Mucosa of descending colon (tissue), 3 donors: ENCODE measurements around the gene RFX6. TPM values are rescaled to one million over a fixed set of nuclear protein-coding genes. Genes with fewer than 3 reads are reported as not detected.
A peak's percentile ranks its signal among the peaks of the same experiment; 100 is the strongest.

Experiments
- ATAC-seq: fragments of 200-7000 bp; cut with Tn5 transposase; one replicate; pipeline ENCODE4 v1.9.1; 2020; ENCODE audit warnings: mild to moderate bottlenecking, moderate library complexity
- DNase-seq, 3 donors: peaks; one replicate each; pipeline ENCODE4 v3.0.0-alpha.2; 2020
- H3K36me3 ChIP-seq: fragments of 200-600 bp; one replicate; pipeline ENCODE4 v1.8.0; 2021; ENCODE audit warnings: low read depth, mild to moderate bottlenecking
- H3K4me1 ChIP-seq: fragments of 200-600 bp; one replicate; pipeline ENCODE4 v1.8.0; 2021; ENCODE audit warnings: low read depth, mild to moderate bottlenecking
- H3K4me3 ChIP-seq: fragments of 200-600 bp; one replicate; pipeline ENCODE4 v1.8.0; 2021; ENCODE audit warnings: mild to moderate bottlenecking
- H3K9me3 ChIP-seq: fragments of 200-600 bp; one replicate; pipeline ENCODE4 v1.8.0; 2021; ENCODE audit warnings: mild to moderate bottlenecking
- CTCF ChIP-seq: fragments of 200-600 bp; IDR thresholded peaks from one replicate; pipeline ENCODE4 v1.8.0; 2022; ENCODE audit warnings: antibody characterized with exemption, mild to moderate bottlenecking
- intact Hi-C, 2 donors: fragments of 100-400 bp; cut with DNase I in 1 of 2; cut with micrococcal nuclease in 1 of 2; formaldehyde crosslinking; loops; one replicate each; pipeline versions ENCODE4 v1.11.0 to v1.11.1; 2022; cut with DNase I, micrococcal nuclease
- total RNA-seq, 3 donors: library from RNA; stranded (reverse); fragmentation: NEBNext Ultra II Directional in 2 of 3; extraction: Animal tissue kit (Norgen Biotek cat#: 25700) in 2 of 3; gene quantifications; one replicate each; pipeline versions ENCODE4 v1.2.1 to v1.2.4, GENCODE V29; 2021 to 2023
- donor health status: DM: no; HTN: no; CAD: no; lungs with moderate emphysema.
- donor health status: DM: no; HTN: no; CAD: no.
- donor health status: DM: no; HTN: yes; CAD: no.

The RFX6 gene
- total RNA-seq, 3 donors from 2014 or later = 0.25 to 1.6 (median 0.67) TPM

GRCh38 chr6:116974526-116975316 is 97.7 kb downstream of the RFX6 start:
- ATAC-seq (no peak), DNase-seq (no peak)
- Histone ChIP-seq H3K4me3 (no peak overlapping the region), H3K4me1 (no peaks in the 10 kb centered on the region), H3K36me3 (no peaks in the 10 kb centered on the region), H3K9me3 (no peaks in the 10 kb centered on the region)
- intact Hi-C loops = loop anchor here in 1 of 2 donors (5.0 kb wide), 1 partner anchor 343 kb away; no protein-coding TSS in a partner anchor
- no peak for TF ChIP-seq CTCF

GRCh38 chr6:116975600-116975999 is 98.6 kb downstream of the RFX6 start:
- Histone ChIP-seq H3K4me1 (no peaks in the 10 kb centered on the region), H3K4me3 (no peak overlapping the region), H3K36me3 (no peaks in the 10 kb centered on the region), H3K9me3 (no peaks in the 10 kb centered on the region)
- intact Hi-C loops = no loop called here
- DNase-seq (no peak), ATAC-seq (peak; percentile 48)
- TF ChIP-seq CTCF = no peak

GRCh38 chr6:116979560-116979959 is 102.5 kb downstream of the RFX6 start:
- DNase-seq (no peak), ATAC-seq (no peak)
- Histone ChIP-seq H3K4me3 (no peak overlapping the region), H3K9me3 (peaks cover 6% of the 10 kb centered on the region), H3K36me3 (no peaks in the 10 kb centered on the region), H3K4me1 (no peaks in the 10 kb centered on the region)
- no peak for TF ChIP-seq CTCF
- intact Hi-C loops = no loop called here

Other genes starting within 250 kb of the RFX6 start
- 10 to 100 TPM in 2 of 3 donors, 1 to 10 TPM in 1; 8.7 to 12.0 (median 10.7) TPM for gene ZUP1, start 208.5 kb upstream of the RFX6 start, total RNA-seq
- 10 to 100 TPM in 1 of 3 donors, 1 to 10 TPM in 2; 5.5 to 19.5 (median 6.7) TPM for gene KPNA5, start 196.0 kb upstream of the RFX6 start, total RNA-seq
- gene FAM162B, start 111.5 kb upstream of the RFX6 start, total RNA-seq = under 1 TPM in 2 of 3 donors, not detected in 1; 0.76 to 0.96 TPM
- gene GPRC6A, start 48.2 kb upstream of the RFX6 start, total RNA-seq = under 1 TPM in 2 of 3 donors, not detected in 1; 0.13 to 0.17 TPM